A673 (cell line): ENCODE results near the gene OPN1SW. TPM values are rescaled to one million over a fixed set of nuclear protein-coding genes. Genes with fewer than 3 reads are reported as not detected.

ENCODE experiments used
- BruUV-seq: library from RNA; stranded (reverse); fragments of 400-500 nt; replicated peaks from 2 replicates; lab custom pipeline; 2021; lab: Mats Ljungman, UMichigan
- CTCF ChIA-PET: fragments of 300-600 bp; sonication (Branson Sonifier 250); formaldehyde crosslinking; loops from one replicate; lab custom pipeline; 2022; ENCODE audit warnings: antibody characterized with exemption; lab: Charles Lee
- POLR2A ChIA-PET: fragments of 300-600 bp; sonication (Branson Sonifier 250); formaldehyde crosslinking; loops from one replicate; lab custom pipeline; 2022; ENCODE audit warnings: antibody characterized with exemption; ENCODE audit not compliant: low non-redundant PET; lab: Charles Lee
- DNase-seq: peaks from one replicate; pipeline ENCODE4 v3.0.0-alpha.2; 2015; ENCODE audit warnings: low spot score
- H3K27ac ChIP-seq: fragments of 200-600 bp; sonication (generic); 2 replicates; pipeline ENCODE4 v1.5.1; 2016; ENCODE audit warnings: mixed run types, low read depth, mild to moderate bottlenecking, mixed read lengths, antibody characterized with exemption, low read length; ENCODE audit not compliant: poor library complexity, severe bottlenecking
- H3K27me3 ChIP-seq: fragments of 200-600 bp; sonication (generic); replicated peaks from 2 replicates; pipeline ENCODE4 v1.6.1; 2017; ENCODE audit warnings: mixed run types, low read depth, mild to moderate bottlenecking, mixed read lengths, antibody characterized with exemption, low read length; ENCODE audit not compliant: insufficient read depth, poor library complexity
- H3K36me3 ChIP-seq: fragments of 200-600 bp; sonication (generic); 2 replicates; pipeline ENCODE4 v1.6.1; 2016; ENCODE audit warnings: mixed run types, mild to moderate bottlenecking, mixed read lengths, antibody characterized with exemption, low read length; ENCODE audit not compliant: insufficient read depth, poor library complexity, severe bottlenecking
- H3K4me1 ChIP-seq: fragments of 200-600 bp; sonication (generic); 2 replicates; pipeline ENCODE4 v1.6.1; 2017; ENCODE audit warnings: mixed run types, mild to moderate bottlenecking, mixed read lengths, antibody characterized with exemption, low read length; ENCODE audit not compliant: insufficient read depth, poor library complexity, severe bottlenecking
- H3K4me3 ChIP-seq: fragments of 200-600 bp; sonication (generic); 2 replicates; pipeline ENCODE4 v1.5.1; 2016; ENCODE audit warnings: low read depth, mixed run types, mild to moderate bottlenecking, mixed read lengths, low read length; ENCODE audit not compliant: poor library complexity, severe bottlenecking
- H3K9me3 ChIP-seq: fragments of 200-600 bp; sonication (generic); 2 replicates; pipeline ENCODE4 v1.6.1; 2016; ENCODE audit warnings: mixed run types, low read depth, mild to moderate bottlenecking, mixed read lengths, antibody characterized with exemption, low read length; ENCODE audit not compliant: poor library complexity, severe bottlenecking
- EZH2 ChIP-seq: fragments of 200-600 bp; sonication (generic); IDR thresholded peaks from 2 replicates; pipeline ENCODE4 v1.6.1; 2017; ENCODE audit warnings: borderline replicate concordance, low read depth, mild to moderate bottlenecking, mixed read lengths, antibody characterized with exemption, low read length; ENCODE audit not compliant: poor library complexity, severe bottlenecking
- intact Hi-C: fragments of 100-400 bp; cut with micrococcal nuclease; formaldehyde crosslinking; loops from one replicate; pipeline ENCODE4 v1.10.0; 2022; ENCODE audit not compliant: unreplicated experiment
- total RNA-seq: library from RNA; stranded (reverse); gene quantifications from 2 replicates; pipeline ENCODE4 v1.2.3, GENCODE V29; 2021
- TF ChIP-seq, protein P1 (sequence below): fragments of 300-800, 200-600 bp; sonication (generic); conservative IDR thresholded peaks from 2 replicates; pipeline ENCODE4 v1.5.1; 2017; ENCODE audit warnings: low read depth, mild to moderate bottlenecking, antibody characterized with exemption, low read length, moderate library complexity, mixed read lengths

OPN1SW gene
- total RNA-seq, 1 experiment from 2014 or later = not detected

DNA sequence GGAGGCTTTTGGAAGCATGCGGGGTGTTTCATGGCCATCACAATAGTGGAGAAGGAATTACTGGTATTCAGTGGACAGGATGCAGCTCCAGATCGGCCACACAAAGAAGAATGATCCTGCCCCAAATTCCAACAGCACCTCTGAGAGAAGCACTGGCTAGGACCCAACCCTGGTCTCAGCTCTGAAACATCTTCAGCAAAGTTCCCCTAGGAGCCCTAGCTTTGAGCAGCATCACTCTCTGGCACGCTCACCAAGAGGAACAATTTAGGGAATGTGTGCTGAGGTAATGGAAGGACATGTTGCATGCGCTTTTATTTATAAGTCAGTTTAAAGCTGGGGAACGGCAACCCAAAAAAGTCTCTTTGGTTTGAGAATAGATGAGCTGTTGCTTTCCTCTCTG lies 5.5 kb upstream of the OPN1SW start:
- CTCF ChIA-PET = no interaction called here
- H3K27ac ChIP-seq = no peak overlapping the region
- POLR2A ChIA-PET = no interaction called here
- H3K4me1 ChIP-seq = no peaks in the 10 kb centered on the region
- no peak overlapping the region for H3K4me3 ChIP-seq
- DNase-seq = no peak
- no peaks in the 10 kb centered on the region for H3K27me3 ChIP-seq
- no TSS peak for BruUV-seq
- H3K9me3 ChIP-seq = peaks cover 10% of the 10 kb centered on the region
- TF ChIP-seq, protein P1, sequence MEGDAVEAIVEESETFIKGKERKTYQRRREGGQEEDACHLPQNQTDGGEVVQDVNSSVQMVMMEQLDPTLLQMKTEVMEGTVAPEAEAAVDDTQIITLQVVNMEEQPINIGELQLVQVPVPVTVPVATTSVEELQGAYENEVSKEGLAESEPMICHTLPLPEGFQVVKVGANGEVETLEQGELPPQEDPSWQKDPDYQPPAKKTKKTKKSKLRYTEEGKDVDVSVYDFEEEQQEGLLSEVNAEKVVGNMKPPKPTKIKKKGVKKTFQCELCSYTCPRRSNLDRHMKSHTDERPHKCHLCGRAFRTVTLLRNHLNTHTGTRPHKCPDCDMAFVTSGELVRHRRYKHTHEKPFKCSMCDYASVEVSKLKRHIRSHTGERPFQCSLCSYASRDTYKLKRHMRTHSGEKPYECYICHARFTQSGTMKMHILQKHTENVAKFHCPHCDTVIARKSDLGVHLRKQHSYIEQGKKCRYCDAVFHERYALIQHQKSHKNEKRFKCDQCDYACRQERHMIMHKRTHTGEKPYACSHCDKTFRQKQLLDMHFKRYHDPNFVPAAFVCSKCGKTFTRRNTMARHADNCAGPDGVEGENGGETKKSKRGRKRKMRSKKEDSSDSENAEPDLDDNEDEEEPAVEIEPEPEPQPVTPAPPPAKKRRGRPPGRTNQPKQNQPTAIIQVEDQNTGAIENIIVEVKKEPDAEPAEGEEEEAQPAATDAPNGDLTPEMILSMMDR = no peak
- no peak for TF ChIP-seq EZH2
- intact Hi-C loops = no loop called here
- no peaks in the 10 kb centered on the region for H3K36me3 ChIP-seq

DNA sequence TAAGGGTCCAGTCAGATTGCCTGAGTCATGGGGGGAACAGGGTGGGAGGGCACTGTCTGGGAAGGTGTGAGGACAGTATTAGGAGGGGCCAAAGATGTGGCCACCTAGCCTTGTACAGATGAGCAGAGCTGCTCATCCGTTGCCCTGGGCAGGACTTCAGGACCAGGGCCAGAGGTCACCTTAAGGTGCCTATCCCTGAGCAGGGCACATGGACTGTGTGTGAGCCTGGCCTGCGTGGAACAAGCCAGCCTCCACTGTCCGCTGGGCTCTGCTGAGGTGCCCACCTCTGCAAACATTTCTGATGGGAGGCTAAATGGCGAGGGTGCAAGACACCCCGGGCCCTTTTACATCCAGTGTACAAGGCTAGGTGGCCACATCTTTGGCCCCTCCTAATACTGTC lies 3.4 kb upstream of the OPN1SW start:
- H3K4me3 ChIP-seq = no peak overlapping the region
- ChIA-PET CTCF (no interaction called here), POLR2A (no interaction called here)
- no peaks in the 10 kb centered on the region for H3K36me3 ChIP-seq
- no peak for DNase-seq
- H3K27ac ChIP-seq = no peak overlapping the region
- intact Hi-C loops = no loop called here
- H3K9me3 ChIP-seq = peaks cover 10% of the 10 kb centered on the region
- no TSS peak for BruUV-seq
- H3K27me3 ChIP-seq = no peaks in the 10 kb centered on the region
- TF ChIP-seq, protein P1 = no peak
- no peak for TF ChIP-seq EZH2
- no peaks in the 10 kb centered on the region for H3K4me1 ChIP-seq

DNA sequence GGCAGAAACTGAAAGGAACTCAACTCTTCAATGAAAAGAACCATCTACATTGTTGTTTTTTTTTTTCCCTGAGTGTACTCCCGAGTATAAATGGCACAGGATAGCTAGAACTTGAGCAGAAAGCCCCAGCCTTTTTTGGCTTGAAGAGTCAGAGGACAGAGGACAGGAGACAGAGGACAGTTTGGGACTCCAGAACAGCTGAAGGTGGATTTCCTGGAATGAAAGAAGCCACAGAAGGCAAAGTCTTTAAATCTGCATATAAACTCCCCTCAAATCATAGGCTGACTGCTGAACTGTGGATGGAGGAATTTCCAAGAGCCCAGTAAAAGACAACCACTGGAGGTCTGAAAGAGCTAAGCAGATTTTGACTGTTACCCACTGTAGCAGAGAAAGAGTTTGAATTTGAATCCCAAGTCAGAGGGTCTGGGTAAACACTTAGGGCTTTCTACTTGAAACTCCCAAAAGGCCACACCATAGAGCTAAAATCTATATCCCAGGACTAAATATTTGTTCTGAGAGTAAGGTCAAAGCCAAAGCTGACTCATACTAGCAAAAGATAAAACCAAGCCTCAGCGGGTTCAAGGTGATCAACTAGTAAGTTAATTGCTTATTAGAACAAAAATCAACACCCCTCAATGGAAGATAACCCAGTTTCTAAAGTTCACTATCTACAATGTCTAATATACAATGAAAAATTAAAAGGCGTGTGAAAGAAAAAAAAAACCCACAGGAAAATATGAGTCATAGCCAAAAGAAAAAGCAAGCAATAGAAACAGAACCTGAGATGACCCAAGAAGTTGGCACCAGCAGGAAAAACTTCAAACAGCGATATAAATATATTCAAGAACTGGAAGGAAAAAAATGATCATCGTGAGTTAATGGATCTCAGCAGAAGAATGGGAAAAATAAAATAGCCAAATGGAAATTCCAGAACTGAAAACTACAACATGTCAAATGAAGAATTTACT lies 1.8 kb upstream of the OPN1SW start:
- Histone ChIP-seq H3K9me3 (peaks cover 10% of the 10 kb centered on the region), H3K36me3 (no peaks in the 10 kb centered on the region), H3K27me3 (no peaks in the 10 kb centered on the region), H3K27ac (no peak overlapping the region), H3K4me3 (no peak overlapping the region), H3K4me1 (no peaks in the 10 kb centered on the region)
- ChIA-PET POLR2A (no interaction called here), CTCF (no interaction called here)
- TF ChIP-seq, protein P1 = no peak
- no peak for TF ChIP-seq EZH2
- BruUV-seq = no TSS peak
- intact Hi-C loops = no loop called here
- DNase-seq = no peak
